ENCODE measurements around the gene RASAL2. TPM values are rescaled to one million over a fixed set of nuclear protein-coding genes. Genes with fewer than 3 reads are reported as not detected.

The RASAL2 gene
- total and polyA plus RNA-seq, 10 donors, result 0.42 to 24.4 (median 14.6) TPM

DNA sequence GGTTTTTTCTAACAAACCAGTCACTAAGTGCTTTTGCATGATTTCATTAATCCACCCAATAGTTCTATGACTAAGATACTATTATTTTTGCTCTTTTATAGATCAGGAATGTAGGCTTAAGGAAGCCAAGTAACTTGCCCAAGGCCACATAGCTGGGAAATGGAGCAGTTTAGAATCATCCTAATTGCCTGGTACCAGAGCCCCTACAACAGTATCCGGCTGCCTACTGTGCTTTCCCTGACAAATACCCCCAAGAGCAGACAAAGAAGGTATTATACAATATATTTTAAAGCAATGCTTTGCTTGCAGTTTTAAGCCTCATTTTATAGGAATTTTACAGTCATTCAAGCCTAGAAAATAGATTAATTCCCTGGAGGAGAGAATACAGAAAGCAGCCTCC is 45.5 kb upstream of the RASAL2 start:
- H3K4me1 ChIP-seq, result peaks cover 3 to 25% (median 8%) of the 10 kb centered on the region in 6 donors
- no peak overlapping the region for H3K4me3 ChIP-seq
- no peak overlapping the region for H3K27ac ChIP-seq
- no peak for DNase-seq
- 81 to 98% (median 88%) methylated on average over 1 of the region's 1 CpG for WGBS, 5 donors
- H3K9me3 ChIP-seq, result peaks cover 0 to 18% (median 14%) of the 10 kb centered on the region in 8 donors
- intact Hi-C loops (cut with DNase I; ENCODE audit: low total_unique reads), result no loop called here
- TF ChIP-seq, protein P1, sequence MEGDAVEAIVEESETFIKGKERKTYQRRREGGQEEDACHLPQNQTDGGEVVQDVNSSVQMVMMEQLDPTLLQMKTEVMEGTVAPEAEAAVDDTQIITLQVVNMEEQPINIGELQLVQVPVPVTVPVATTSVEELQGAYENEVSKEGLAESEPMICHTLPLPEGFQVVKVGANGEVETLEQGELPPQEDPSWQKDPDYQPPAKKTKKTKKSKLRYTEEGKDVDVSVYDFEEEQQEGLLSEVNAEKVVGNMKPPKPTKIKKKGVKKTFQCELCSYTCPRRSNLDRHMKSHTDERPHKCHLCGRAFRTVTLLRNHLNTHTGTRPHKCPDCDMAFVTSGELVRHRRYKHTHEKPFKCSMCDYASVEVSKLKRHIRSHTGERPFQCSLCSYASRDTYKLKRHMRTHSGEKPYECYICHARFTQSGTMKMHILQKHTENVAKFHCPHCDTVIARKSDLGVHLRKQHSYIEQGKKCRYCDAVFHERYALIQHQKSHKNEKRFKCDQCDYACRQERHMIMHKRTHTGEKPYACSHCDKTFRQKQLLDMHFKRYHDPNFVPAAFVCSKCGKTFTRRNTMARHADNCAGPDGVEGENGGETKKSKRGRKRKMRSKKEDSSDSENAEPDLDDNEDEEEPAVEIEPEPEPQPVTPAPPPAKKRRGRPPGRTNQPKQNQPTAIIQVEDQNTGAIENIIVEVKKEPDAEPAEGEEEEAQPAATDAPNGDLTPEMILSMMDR (IDR thresholded peaks at IDR 0.05 in 8 of 11, conservative IDR thresholded peaks at IDR 0.05 in 3 of 11), result no peak
- no peak for TF ChIP-seq POLR2A (IDR thresholded peaks at IDR 0.05)
- TF ChIP-seq POLR2AphosphoS5 (IDR thresholded peaks at IDR 0.05), result no peak
- no peaks in the 10 kb centered on the region for H3K36me3 ChIP-seq
- no peaks in the 10 kb centered on the region for H3K27me3 ChIP-seq (replicated peaks in 1 of 7)

DNA sequence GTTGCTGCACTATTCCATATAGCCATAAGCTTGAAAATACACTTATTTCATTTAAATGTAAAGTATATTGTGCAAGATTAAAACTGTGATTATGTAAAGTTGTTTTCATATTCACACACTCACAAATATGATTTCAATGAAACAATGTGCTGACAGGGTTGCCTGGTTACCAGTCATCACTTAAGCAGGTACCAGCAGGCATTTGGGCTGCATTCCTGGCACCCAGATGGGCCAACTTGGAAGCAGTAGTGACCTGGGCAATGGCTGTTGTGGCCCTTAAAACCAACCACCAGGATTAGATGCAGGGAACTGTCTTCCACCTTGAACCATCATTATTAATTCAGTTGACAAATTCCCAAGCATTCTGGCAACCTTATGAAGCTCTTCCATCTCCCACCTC is 45.0 kb upstream of the RASAL2 start:
- Histone ChIP-seq H3K36me3 (no peaks in the 10 kb centered on the region), H3K4me3 (no peak overlapping the region), H3K27ac (no peak overlapping the region), H3K4me1 (peaks cover 3 to 25% (median 10%) of the 10 kb centered on the region in 6 donors), H3K27me3 (replicated peaks in 1 of 7) (no peaks in the 10 kb centered on the region), H3K9me3 (peaks cover 0 to 13% (median 9%) of the 10 kb centered on the region in 8 donors)
- intact Hi-C loops (cut with DNase I; ENCODE audit: low total_unique reads), result no loop called here
- no peak for DNase-seq
- no peak for TF ChIP-seq POLR2AphosphoS5 (IDR thresholded peaks at IDR 0.05)
- no peak for TF ChIP-seq POLR2A (IDR thresholded peaks at IDR 0.05)
- TF ChIP-seq, protein P1 (IDR thresholded peaks at IDR 0.05 in 8 of 11, conservative IDR thresholded peaks at IDR 0.05 in 3 of 11), result no peak

DNA sequence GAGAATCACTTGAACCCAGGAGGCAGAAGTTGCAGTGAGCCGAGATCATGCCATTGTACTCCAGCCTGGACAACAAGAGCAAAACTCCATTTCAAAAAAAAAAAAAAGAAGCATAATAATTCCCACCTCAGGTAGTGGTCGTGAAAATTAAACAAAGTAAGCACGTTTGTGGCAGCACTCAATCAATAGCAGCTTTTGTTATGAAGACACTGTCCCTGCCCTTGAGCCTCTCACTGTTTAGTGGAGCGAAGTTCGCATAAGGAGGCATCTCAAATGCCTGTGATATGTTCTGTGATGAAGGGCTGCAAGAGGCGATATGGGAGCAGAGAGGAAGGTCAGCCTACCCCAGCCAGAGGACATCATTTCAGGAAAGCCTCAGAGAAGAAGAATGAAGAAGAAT is 43.8 kb upstream of the RASAL2 start:
- no peaks in the 10 kb centered on the region for H3K27me3 ChIP-seq (replicated peaks in 1 of 7)
- 83 to 96% (median 92%) methylated on average over 6 of the region's 6 CpGs for WGBS, 5 donors
- intact Hi-C loops (cut with DNase I; ENCODE audit: low total_unique reads), result no loop called here
- H3K27ac ChIP-seq, result no peak overlapping the region
- H3K9me3 ChIP-seq, result peaks cover 0 to 1% (median 0%) of the 10 kb centered on the region in 8 donors
- no peak for TF ChIP-seq POLR2AphosphoS5 (IDR thresholded peaks at IDR 0.05)
- TF ChIP-seq, protein P1 (IDR thresholded peaks at IDR 0.05 in 8 of 11, conservative IDR thresholded peaks at IDR 0.05 in 3 of 11), result no peak
- no peak for TF ChIP-seq POLR2A (IDR thresholded peaks at IDR 0.05)
- H3K4me1 ChIP-seq, result peaks cover 3 to 31% (median 14%) of the 10 kb centered on the region in 6 donors
- H3K4me3 ChIP-seq, result no peak overlapping the region
- no peaks in the 10 kb centered on the region for H3K36me3 ChIP-seq
- DNase-seq, result no peak

DNA sequence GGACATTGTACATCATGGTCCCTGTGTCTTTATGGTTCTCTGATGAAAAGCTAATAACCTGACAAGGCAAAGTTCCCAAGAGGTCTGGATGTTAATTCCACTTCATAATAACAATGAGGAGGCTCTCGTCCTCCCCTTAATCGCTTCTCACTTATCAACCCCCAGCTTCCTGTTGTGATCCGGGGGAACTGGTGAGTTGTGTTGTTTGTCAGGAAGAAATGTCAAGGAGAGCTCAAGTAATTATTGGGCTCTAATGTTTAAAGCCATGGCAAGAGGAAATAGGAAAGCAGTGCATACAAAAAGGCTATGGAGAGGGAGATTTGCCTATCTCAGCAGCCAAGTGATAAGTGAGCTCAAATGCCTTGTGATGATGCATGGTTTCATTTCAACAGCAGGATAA is 42.8 kb upstream of the RASAL2 start:
- H3K27ac ChIP-seq, result peak overlapping the region in 6 of 8 donors; percentile 15 to 75 (median 60)
- intact Hi-C loops (cut with DNase I; ENCODE audit: low total_unique reads), result no loop called here
- 35 to 51% (median 39%) methylated on average over 3 of the region's 3 CpGs for WGBS, 5 donors
- peaks cover 6 to 40% (median 23%) of the 10 kb centered on the region in 6 donors for H3K4me1 ChIP-seq
- H3K27me3 ChIP-seq (replicated peaks in 1 of 7), result no peaks in the 10 kb centered on the region
- no peak for DNase-seq
- H3K4me3 ChIP-seq, result no peak overlapping the region
- no peaks in the 10 kb centered on the region for H3K36me3 ChIP-seq
- H3K9me3 ChIP-seq, result no peaks in the 10 kb centered on the region
- TF ChIP-seq POLR2AphosphoS5 (IDR thresholded peaks at IDR 0.05) (peak in 1 of 3 donors; percentile 49), POLR2A (IDR thresholded peaks at IDR 0.05) (no peak)

Data from spleen (tissue), 11 donors.